Measurements from ENCODE around the gene MYH11.
A peak's percentile ranks its signal among the peaks of the same experiment; 100 is the strongest.
"Not testable (repeated sequence)": the region's sequence is repeated elsewhere in the genome, so short reads cannot be mapped to it uniquely, and the experiment has no call there.

Gene MYH11

GRCh38 chr16:15703029-15703736 lies 153.6 kb downstream of the MYH11 start:
- no peak for DNase-seq

DNA sequence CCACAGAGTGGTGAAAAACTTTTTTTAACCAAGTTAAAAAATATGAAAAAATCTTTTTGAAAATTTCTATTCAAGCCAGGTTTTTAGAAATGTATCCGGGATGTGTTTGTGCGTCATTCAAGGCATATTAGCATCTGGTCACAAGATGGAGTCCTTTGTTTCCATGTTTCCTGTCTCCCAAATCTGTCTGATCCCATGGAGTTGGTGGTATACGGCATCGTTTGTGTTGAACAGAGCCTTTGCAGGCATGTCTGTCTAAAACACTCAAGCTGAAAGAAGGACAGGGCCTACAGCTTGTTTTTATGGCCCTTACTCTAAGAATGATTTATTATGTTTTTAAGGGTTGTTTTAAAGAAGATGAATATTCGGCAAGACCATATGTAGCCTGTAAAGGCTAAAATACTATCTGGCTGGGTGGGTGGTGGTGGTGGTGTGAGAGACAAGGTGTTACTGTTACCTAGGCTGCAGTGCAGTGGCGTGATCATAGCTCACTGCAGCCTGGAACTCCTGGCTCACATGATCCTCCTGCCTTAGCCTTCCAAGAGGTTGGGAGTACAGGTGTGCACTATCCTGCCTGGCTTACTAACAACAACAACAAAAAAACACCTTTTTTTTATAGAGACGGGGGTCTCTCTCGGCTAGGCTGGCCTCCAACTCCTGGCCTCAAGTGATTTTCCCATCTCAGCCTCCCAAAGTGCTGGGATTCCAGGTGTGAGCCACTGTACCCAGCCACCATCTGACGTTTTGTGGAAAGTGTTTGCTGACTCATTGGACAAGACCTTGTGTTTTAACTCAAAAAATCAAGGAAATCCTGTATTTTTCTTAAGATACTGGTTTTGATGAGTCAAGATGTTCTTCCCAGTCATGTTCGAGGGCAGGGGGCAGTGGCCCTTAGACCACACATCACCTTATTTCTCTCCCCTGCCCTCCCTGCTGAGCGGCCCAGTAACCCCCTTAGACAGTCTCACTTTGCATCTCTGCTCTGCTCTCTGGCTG lies 154.6 kb downstream of the MYH11 start:
- DNase-seq, result no peak

GRCh38 chr16:15701367-15701766 lies 155.5 kb downstream of the MYH11 start:
- DNase-seq, result no peak

- DNase-seq, result no peak
Measured at GRCh38 chr16:15699819-15700218, 157.0 kb downstream of the MYH11 start.

- DNase-seq, result no peak
Measured at GRCh38 chr16:15694499-15694898, 162.3 kb downstream of the MYH11 start.

DNA sequence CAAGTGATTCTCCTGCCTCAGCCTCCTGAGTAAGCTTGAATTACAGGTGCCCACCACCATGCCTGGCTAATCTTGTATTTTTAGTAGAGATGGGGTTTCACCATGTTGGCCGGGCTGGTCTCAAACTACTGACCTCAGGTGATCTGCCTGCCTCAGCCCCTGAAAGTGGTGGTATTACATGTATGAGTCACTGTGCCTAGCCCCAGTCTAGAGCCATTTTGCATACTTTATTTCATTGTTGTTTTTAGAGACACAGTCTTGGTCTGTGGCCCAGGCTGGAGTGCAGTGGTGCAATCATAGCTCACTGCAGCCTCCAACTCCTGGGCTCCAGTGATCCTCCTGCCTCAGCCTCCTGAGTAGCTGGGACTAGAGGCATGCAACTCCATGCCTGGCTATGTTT lies 164.3 kb downstream of the MYH11 start:
- not testable (repeated sequence) for DNase-seq

- no peak for DNase-seq
Measured at GRCh38 chr16:15691046-15691445, 165.8 kb downstream of the MYH11 start.

DNA sequence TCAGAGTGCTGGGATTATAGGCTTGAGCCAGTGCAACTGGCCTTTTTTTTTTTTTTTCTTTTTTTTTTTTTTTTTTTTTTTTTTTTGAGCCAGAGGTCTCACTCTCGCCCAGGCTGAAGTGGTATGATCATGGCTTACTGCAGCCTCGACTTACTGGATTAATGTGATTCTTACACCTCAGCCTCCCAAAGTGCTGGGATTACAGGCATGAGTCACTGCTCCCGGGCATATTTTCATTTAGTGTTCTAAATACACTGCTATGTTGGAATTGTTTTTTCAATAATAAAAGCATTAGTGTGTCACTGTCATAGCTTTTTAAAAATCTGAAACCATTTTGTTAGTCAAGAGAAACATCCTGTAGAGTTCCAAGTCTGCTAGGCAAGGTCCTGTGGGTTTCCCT lies 166.5 kb downstream of the MYH11 start:
- no peak for DNase-seq

DNA sequence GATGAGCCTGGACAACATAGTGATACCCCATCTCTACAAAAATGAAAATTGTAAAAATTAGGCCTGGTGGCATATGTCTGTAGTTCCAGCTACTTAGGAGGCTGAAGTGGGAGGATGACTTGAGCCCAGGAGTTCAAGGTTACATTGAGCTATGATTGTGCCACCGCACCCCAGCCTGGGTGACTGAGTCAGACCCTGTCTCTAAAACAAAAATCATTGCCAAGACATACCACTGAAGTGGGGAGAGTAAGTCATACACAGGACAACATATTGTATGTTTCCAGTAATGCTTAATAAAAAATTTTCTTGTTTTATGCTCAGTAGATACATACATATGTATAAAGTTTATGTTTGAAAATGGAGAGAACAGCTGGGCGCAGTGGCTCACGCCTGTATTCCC lies 167.5 kb downstream of the MYH11 start:
- no peak for DNase-seq

GRCh38 chr16:15686287-15686686 lies 170.5 kb downstream of the MYH11 start:
- no peak for DNase-seq

DNA sequence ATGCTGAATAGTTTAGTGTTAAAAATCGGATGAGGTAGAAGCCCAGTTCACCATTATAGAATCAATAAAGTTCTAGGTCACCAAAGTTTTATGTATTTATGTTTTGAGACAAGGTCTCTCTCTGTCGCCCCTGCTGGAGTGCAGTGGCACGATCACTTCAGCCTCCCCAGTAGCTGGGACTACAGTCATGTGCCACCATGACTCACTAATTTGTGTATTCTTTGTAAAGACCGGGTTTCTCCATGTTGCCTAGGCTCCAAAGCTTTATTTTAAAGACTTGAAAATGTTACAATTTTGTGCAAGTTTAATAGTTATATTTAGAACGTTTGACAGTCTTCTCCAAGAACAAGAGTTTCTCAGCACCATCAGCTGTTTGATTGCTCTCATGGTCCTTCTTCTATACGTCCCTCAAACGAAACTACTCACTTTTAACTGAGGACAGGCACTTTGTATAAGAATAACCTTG lies 174.7 kb downstream of the MYH11 start:
- no peak for DNase-seq

DNA sequence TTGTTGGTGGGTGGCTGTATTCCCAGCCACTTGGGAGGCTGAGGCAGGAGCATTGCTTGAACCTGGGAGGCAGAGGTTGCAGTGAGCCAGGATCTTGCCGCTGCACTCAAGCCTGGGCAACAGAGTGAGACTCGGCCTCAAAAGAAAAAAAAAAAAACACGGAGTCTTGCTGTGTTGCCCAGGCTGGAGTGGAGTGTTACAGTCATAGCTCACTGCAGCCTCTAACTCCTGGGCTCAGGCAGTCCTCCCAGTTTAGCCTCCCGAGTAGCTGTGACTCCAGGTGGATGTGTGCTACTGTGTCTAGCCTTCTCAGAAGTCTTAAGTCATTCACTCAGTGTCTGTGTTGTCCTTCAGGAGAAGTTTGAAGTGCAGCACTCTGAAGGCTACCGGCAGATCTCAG lies 179.4 kb downstream of the MYH11 start:
- no peak for DNase-seq

- DNase-seq, result no peak
Measured at GRCh38 chr16:15676506-15676905, 180.3 kb downstream of the MYH11 start.

DNA sequence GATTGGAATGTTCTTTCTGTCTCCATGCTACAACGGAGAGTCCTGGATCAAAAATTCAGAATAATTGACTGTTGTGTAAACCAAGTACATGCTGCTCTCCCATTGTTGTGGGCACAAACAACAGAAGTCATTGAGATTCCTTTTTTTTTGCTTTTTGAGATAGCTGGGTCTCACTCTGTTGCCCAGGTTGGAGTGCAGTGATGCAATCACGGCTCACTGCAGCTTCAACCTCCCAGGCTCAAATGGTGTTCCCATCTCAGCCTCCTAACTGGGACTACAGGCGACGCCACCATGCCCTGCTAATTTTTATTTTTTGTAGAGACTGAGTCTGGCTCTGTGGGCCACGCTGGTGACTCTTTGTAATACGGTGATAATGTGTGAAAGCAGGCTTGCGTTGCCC lies 182.3 kb downstream of the MYH11 start:
- DNase-seq, result no peak

- DNase-seq, result peak; percentile 60
Measured at GRCh38 chr16:15672514-15673167, 184.2 kb downstream of the MYH11 start.

DNA sequence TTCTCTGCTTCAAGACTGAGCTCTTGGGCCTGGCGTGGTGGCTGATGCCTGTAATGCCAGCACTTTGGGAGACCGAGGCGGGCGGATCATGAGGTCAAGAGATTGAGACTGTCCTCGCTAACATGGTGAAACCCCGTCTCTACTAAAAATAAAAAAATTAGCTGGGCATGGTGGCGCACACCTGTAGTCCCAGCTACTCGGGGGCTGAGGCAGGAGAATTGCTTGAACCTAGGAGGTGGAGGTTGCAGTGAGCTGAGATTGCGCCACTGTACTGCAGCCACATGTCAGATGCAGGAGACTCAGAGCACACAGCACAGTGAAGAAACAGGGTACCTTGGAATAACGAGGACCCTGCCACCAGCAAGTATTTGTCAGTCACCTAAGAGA lies 184.7 kb downstream of the MYH11 start:
- not testable (repeated sequence) for DNase-seq

DNA sequence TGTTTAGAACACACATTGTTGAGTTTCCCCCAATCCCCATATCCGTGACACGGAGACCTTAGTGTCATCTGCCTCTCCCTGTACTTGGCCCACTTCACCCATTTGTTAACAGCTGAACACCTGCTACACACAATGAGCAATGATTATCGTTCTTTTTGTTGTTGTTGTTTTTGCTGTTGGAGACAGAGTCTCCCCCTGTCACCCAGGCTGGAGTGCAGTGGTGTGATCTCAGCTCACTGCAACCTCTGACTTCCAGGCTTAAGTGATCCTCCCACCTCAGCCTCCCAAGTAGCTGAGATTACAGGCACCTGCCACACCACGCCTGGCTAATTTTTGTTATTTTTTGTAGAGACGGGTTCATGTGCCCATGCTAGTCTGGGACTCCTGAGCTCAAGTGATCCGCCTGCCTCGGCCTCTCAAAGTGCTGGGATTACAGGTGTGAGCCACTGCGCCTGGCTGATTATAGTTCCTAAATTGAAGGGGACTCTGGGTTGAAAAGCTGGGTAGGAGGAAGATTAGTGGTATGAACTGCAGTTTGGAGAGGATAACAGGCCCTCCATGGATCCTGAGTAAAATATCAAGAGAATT lies 185.2 kb downstream of the MYH11 start:
- DNase-seq, result no peak

DNA sequence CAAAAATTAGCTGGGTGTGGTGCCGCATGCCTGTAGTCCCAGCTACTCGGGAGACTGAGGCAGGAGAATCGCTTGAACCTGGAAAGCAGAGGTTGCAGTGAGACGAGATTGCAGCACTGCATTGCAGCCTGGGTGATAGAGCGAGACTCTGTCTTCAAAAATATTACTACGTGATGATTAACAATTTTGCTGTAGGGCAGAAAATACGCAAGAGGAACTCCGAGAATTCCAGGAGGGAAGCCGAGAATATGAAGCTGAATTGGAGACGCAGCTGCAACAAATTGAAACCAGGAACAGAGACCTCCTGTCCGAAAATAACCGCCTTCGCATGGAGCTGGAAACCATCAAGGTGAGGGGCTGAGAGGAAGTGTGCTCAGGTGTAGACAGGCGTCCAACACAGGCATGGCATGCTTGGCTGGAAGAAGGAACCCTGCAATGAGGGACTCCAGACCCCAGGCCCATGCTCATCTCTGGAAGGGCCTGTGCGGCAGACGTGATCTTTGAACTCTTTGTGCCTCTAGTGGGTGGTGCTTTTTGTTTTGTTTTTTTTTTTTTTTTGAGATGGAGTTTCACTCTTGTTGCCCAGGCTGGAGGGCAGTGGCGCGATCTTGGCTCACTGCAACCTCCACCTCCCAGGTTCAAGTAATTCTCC lies 189.6 kb downstream of the MYH11 start:
- no peak for DNase-seq

GRCh38 chr16:15665107-15665506 lies 191.7 kb downstream of the MYH11 start:
- DNase-seq, result no peak

- no peak for DNase-seq
Measured at GRCh38 chr16:15660203-15660601, 196.6 kb downstream of the MYH11 start.

- DNase-seq, result no peak
Measured at GRCh38 chr16:15658556-15658955, 198.3 kb downstream of the MYH11 start.

DNA sequence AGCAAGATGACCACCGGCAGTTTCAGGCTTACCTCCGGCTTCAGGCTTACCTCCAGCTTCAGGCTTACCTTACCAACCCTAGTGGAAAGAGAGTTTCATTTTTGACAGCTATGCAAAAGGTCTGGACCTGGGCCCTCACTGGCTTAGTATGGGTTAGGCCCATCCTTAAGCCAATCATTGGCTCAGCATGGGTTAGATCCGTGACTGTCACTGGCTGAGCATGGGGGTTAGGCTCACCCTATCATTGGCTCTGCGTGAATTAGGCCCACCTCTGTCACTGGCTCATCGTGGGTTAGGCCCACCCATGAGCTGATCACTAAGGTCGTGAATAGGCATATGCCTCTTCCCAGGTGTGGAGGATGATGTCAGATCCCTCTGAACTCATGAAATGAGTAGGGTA lies 198.7 kb downstream of the MYH11 start:
- DNase-seq, result no peak
